GM18907 (cell line): ENCODE results near the gene RRM1.
"Not testable (repeated sequence)": the region's sequence is repeated elsewhere in the genome, so short reads cannot be mapped to it uniquely, and the experiment has no call there.

Source experiments
- ATAC-seq: cut with Tn5 transposase; IDR thresholded peaks from one replicate; pipeline ENCODE4 v1.9.1; 2021; ENCODE audit warnings: mild to moderate bottlenecking, moderate library complexity; ENCODE audit not compliant: unreplicated experiment

Gene RRM1

DNA sequence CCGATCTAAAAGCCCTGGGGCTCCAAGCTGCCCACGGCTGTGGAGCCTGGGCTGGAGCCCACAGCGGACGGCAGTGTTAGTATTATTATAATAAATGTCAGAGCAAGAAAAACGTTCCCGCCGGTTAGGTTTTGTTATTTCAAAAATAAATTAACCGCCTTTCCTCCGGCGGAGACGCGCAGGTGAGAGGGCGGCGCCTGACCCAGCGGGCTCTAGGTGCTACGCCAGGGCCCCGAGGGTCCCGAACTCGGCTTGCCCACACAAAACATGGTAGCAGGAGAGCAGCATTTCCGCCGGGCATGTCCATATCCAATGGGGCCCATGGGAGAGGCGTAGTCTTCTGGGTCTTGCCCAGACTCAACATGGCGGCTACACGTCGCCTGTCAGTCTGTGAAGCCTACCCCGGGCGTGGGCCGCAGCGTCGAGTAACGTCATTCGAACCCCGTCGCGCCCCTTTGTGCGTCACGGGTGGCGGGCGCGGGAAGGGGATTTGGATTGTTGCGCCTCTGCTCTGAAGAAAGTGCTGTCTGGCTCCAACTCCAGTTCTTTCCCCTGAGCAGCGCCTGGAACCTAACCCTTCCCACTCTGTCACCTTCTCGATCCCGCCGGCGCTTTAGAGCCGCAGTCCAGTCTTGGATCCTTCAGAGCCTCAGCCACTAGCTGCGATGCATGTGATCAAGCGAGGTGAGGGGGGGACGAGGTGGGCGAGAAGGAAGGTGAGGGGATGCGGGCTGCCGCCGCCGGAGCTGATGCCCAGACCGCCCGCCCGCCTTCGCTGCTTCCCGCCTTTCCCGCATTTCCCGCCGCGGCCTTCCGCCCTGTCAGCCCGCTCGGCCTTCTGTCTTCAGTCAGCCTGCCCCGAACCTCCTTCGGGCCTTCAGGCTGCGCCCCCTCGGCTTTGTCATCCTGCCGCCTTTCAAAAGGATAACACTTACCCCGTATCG, at the start of gene RRM1:
Gene RRM1 (plus strand): TSS at position 452 of the 944 bp plus-strand sequence. CDS start 214 bp downstream, at position 666.
- ATAC-seq, result peak; percentile 94

DNA sequence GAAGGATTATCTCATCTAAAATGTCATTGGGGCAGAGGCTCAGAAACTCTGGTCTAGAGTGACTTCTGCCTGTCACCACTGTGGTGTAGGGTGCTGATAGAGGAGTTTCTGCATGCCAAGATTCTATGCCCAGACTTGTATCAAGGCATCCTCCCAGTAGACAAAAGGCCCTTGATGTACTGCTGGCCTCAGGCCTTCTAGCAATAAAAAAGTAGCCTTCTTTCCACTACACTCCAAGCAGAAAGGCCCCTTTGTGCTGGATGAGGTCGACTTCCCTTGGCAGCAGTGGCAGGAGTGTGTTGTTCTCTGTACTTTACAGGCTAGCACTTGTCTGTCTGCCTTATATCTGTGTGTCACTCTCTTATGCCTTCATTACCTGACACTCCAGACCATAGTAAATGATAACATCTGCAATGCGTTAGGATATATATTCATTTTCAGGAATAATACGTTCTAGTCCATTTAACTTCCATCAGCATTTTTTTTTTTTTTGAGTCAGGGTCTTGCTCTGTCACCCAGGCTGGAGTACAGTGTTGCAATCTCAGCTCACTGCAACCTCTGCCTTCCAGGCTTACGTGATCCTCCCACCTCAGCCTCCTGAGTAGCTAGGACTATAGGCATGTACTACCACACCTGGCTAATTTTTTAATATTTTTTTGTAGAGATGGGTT, 49.5 kb upstream of the RRM1 start:
- no peak for ATAC-seq

DNA sequence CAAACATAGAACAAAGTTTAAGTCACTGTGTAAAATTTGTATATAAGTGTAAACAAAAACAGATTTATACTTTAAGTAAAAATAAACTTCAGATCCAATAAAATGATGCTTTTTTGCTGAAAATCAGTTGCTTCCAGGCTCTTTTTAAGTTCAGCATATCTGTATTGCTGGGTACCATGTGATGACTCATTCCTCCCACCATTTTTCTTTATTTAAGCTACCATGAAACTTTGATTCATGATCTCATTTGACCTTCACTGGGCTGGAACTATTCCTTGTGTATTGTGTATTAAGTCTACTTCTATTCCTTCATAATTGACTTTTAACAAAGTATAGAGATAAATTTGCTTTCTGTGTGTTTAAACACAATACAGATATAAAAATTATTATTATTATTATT, 46.3 kb upstream of the RRM1 start:
- no peak for ATAC-seq

DNA sequence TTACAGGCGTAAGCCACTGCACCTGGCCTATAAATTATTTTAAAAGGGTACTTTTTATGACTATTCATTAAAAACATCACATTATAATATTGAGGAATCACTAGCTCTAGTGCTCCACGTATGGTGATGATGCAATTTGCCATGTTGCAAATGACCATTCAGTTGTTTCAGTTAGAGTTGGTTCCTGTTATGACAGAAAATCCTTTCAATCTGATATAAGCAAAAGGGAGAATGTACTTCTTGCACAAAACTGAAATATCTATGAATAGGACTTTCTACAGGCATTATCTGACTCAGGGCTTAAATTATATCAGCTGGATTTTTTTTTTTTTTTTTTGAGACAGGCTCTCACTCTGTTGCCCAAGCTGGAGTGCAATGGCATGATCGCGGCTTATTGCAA, 45.6 kb upstream of the RRM1 start:
- ATAC-seq, result no peak

DNA sequence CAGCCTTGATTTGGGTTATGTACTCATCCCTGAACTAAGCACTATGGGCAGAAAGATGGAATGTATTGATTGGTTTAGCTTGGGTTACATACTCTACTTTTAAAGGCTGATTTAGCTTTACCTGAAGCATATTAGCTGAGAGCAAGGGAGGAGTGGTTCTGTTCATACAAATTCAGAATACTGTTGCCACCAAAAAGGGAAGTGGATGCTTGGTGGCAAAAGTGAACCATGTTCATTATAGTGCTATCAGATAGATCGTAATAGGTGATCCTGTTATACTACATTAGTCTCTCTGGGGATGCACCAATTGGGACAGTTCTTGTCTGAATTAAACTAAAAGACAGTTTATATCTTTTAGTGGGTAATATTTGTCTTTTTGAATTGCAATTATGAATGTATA, 44.5 kb upstream of the RRM1 start:
- ATAC-seq, result no peak

DNA sequence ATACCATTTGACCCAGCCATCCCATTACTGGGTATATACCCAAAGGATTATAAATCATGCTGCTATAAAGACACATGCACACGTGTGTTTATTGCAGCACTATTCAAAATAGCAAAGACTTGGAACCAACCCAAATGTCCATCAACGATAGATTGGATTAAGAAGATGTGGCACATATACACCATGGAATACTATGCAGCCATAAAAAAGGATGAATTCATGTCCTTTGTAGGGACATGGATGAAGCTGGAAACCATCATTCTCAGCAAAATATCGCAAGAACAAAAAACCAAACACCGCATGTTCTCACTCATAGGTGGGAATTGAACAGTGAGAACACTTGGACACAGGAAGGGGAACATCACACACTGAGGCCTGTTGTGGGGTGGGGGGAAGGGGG, 41.4 kb upstream of the RRM1 start:
- not testable (repeated sequence) for ATAC-seq

DNA sequence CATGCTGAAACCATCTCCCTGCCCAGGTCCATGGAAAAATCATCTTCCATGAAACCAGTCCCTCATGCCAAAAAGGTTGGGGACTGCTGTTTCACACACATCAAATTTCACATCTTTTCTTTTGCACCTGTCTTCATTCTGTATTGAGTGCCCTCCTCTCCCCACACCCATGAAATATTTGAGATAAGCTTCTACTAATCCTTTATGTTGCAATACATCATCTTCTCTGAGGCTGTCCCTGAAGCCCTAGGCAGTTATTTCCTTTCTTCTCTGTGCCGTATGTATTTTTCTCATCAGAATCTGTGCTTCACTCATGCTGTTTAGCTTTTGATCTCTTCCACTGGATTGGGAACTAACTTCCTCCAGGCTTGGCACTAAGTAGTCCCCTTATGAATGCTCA, 40.0 kb upstream of the RRM1 start:
- ATAC-seq, result no peak

DNA sequence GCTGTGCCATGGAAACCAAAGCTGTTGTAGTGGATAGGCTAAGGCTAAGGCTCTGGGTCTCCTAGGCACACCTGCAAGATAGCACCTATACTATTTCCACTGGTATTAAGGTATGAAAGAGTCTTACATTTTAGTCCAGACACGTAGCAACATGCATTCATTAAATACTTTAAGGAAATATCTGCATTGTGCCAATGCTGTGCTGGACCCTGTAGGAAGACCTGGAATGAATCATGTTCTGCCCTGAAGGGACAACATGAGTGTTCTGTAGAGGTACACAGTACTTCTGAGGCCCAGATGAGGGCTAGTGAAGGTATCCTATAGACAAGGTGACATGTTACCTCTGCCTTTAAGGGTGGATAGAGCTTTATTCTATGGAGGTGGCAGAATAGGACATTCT, 35.2 kb upstream of the RRM1 start:
- ATAC-seq, result no peak

DNA sequence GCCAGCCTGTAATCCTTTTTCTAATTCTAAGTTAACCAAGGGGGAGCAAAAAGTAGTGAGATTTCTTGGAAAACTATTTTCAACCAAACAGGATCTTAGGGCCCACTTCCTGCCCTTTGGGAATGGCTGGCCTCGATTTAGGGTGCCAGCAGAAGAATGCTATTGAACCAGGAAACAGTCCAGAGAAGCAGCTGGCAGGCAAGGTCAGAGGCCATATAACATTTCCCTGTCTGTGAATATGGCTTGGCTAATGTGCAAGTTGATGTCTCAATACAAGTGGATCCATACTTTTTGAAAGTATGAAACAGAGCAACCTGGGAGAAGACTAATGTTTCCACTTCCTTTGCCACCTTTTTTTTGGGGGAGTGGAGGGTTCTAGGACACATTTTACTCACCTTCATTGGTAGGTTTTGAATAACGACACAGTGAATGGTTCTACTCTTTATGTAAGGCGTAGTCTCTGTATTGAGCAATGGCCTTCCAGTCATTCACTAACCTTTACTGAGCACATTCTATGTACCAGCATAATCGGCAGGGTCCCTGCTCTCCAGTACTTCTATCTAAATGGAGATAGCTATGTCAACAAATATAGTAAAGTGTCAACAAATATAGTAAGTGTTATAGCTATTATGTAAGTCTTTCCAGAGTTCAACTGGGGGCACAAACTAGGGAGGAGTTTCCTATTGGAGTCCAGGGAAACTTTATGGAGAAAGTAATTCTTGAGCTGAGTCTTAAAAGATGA, 34.2 kb upstream of the RRM1 start:
- no peak for ATAC-seq

DNA sequence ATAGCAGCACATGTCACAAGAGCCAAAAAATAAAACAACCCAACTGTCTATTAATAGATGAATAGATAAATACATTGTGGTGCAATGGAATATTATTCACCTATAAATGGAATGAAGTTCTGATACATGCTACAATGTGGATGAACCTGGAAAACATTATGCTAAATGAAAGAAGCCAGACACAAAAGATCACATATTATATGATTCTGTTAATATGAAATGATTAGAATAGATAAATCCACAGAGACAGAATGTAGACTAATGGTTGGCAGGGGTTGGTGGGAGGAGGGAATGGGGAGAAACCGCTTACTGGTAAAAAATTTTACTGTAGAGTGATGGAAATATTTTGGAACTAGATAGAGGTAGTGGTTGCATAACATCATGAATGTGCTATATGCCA, 32.9 kb upstream of the RRM1 start:
- ATAC-seq, result no peak

DNA sequence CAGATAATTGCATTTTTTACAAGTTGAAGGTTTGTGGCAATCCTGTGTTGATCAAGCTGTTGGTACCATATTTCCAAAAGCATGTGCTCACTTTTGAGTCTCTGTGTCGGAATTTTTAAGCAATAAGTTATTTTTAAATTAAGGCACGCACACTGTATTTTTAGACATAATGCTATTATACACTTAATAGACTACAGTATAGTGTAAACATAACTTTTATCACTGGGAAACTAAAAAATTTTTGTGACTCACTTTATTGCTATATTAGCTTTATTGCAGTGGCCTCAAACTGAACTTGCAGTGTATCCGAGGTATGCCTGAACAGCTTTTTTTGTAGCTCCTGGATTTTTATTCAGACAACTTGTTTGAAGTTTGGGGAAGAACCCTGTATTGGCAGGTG, 31.3 kb upstream of the RRM1 start:
- no peak for ATAC-seq

DNA sequence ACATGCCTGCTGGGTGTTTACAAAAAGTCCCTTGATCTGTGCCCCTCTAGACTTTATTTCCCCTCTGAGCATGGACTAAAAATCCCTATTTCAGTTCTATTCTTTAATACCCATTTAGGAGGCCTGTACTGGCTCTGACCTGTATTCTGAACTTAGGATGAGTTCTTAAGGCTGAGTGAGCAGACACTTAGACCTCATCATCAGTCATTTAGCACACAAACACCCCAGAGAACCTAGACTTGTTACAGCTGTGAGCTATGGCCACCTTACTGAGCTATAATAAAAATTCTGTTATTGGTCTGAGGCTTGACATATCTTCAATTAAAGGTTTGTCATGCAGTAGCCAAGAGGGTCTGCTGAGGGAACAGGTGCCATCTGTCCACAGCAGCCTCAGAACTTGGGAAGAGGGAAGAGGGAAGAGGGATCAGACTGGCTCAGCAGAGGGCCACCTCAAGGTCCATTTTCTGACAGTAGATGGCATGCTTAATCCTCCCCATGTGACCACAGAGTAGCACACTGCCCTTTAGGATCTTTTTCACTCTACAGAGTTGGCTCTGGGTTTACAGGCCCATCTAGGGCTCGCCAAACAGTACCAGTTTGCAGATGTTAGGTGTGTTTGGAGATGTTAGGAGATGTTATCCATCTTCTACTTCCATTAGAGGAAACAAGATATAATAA, 30.2 kb upstream of the RRM1 start:
- no peak for ATAC-seq

DNA sequence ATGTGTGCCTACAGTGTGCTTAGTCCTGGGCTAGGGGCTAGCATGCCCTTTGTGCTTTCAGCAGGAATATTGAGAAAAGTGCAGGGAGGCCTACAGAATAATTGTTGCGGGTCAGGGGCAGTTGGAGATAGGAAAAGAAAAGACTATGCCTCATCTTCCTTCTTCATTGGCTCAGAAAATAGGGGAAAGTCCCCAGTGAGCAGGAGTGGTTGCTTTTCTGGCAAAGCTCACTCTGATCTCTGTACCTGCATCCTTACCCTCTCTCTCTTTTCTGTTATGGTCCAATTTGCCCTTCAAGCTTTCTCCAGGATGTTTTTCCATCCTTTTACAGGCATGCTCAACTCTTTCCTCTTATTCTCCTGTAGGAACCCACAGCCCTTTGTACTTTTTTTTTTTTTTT, 29.5 kb upstream of the RRM1 start:
- no peak for ATAC-seq

DNA sequence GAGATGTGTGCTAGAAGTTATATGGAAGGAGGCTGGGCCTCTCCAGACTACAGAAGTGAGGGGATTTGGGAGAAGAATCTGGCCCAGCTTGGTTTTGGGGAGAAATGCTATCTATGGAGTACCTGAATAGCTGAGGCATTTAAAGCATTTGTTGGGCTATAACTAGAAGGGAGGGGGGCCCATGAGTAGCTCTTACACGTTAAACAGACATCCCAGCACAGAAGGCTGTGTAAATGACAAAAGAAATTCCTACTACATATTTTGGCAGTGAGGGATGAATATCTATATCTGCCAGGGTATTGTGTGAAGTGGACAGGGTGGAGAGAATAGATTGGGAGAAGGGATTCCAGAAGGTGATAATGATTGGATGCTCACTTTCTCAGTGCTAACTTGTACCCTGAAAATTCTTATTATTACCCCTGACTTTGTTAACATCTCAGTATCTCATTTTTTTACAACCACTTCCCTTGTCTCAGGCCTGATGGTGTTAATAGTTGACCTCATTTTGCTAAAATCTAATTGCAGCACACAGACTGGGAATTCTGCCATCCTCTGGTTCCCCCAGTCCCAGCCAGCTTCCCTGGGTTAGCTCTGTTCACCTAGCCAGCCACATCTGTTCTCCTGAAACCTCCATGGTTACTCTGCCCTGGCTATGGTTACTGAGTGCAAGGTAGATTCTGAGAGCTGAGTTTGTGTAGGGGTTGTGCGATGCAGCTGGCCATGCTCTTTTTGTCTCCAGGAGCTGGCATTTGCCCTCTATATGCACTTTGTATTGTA, 28.8 kb upstream of the RRM1 start:
- no peak for ATAC-seq

DNA sequence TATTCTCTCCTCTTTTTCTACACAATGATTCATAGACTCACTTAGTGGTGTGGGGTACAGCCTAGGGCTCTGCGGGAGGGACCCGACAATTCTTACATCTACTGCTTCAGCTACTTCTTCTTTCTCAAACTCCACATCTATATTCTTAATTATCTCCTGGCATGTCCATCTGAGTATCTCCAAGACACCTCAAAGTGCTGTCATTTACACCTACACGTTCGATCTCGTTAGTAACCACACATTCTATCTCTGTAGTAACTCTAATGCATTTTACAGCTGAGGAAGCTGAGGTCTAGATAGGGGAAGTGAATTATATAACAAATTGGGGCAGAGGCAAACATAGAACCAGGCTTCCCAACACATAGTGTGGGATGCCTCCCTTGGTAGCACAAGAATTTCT, 27.7 kb upstream of the RRM1 start:
- ATAC-seq, result no peak

DNA sequence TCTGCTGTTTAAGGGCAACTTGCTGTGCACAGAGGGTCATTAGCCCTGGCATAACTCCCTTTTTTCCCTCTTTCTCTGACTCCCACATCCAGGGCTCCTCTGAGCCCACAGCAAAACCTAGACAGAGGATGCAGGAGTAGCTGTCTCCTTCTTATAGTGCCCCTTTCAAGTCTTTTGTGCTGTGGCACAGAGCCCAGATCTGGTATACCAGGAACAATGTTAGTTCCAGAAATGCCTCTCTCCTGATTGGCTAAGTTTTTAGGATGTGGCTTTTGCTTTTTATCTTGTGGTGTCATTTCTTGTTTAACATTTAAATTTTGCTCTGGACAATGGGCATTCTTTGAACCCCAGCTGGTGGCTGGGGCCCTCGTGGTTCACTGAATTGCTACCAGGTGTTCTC, 25.6 kb upstream of the RRM1 start:
- ATAC-seq, result no peak

DNA sequence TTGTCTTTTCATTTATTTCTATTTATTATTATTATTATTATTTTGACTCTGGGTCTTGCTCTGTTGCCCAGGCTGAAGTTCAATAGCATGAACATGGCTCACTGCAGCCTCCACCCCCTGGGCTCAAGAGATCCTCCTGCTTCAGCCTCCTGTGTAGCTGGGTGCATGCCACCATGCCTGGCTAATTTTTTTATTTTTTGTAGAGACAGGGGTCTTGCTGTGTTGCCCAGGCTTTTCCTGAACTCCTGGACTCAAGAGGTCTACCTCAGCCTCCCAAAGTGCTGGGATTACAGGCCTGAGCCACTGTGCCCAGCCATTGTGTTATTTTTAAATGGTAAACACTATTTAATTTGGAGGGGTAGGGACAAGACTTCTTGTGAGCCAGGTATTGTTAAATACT, 23.3 kb upstream of the RRM1 start:
- ATAC-seq, result no peak

DNA sequence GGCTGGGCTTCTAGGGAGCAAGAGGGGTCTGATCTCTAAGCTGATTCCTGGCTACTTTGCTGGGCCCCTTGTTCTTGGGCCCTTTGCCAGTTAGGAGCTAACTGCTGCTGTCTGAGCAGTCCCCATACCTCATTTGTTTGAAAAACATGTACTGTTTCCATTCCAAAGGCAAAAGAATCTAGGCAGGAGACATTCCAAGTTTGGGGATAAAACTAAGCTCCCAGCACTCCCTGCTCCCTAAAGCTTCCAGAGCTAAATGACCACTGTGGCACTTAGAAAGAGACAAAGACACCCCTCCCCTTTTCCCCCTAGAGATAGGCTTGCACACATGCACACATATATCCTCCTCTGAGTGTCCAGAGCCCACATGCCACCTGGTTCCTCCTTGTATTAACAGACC, 22.7 kb upstream of the RRM1 start:
- ATAC-seq, result no peak

DNA sequence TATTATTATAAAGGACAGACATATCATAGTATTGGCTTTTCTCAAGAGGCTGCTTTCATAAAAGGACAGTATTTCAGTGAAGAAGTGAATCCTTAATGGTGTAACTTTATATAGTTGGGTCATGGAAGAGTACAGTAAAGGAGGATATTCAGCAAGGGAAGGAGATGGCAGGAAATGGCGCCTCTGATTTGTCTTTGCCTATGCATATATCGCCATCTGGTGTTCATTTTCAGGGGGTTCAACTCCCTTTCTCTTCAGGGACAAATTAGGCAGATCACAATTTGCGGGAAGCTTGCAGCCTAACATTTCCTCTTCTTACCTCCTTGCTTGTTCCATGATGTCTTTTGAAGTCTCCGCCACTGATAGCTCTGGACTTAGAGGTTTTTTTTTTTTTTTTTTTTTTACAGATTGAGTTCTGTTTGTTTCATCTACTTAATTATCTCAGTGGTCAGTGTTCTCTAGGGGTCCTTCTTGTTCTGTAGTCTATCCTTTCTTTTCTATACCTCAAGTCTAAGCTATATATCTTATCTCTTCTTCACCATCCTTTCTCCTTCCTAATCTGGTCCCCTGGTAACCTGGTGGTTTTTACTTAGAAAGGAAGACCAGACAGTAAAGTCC, 21.8 kb upstream of the RRM1 start:
- ATAC-seq, result peak; percentile 72

DNA sequence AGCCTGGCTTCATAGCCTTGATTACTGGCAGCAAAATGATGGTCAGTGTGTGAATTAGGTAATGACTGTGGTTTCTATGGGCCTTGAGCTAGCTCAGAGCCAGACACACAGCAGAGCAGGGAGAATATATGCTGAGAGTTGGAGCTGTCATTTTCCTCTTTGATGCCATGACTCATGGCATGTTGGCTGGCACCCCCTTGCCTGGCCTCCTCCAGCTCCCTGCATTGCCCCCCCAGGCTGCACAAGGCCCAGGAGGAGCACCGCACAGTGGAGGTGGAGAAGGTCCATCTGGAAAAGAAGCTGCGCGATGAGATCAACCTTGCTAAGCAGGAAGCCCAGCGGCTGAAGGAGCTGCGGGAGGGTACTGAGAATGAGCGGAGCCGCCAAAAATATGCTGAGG, 20.3 kb upstream of the RRM1 start:
- ATAC-seq, result no peak
